Astrocyte of the spinal cord (primary cell): ENCODE results near the gene MRGPRD.

Source experiments
- DNase-seq: peaks from one replicate; pipeline ENCODE4 v3.0.0; 2011; ENCODE audit warnings: low read depth, low spot score
- H3K4me3 ChIP-seq: 2 replicates; pipeline ENCODE4 v1.5.1; 2011; ENCODE audit warnings: low read depth, mild to moderate bottlenecking, low read length, moderate library complexity
- in situ Hi-C: cut with HindIII; loops from 2 replicates; pipeline ENCODE4 v1.10.0; 2017; ENCODE audit warnings: low sequenced_read_pairs
- TF ChIP-seq, protein P1 (sequence below): IDR thresholded peaks from 2 replicates; pipeline ENCODE4 v1.5.1; 2012; ENCODE audit warnings: low read depth, mild to moderate bottlenecking, low read length, inconsistent platforms

The MRGPRD gene

DNA sequence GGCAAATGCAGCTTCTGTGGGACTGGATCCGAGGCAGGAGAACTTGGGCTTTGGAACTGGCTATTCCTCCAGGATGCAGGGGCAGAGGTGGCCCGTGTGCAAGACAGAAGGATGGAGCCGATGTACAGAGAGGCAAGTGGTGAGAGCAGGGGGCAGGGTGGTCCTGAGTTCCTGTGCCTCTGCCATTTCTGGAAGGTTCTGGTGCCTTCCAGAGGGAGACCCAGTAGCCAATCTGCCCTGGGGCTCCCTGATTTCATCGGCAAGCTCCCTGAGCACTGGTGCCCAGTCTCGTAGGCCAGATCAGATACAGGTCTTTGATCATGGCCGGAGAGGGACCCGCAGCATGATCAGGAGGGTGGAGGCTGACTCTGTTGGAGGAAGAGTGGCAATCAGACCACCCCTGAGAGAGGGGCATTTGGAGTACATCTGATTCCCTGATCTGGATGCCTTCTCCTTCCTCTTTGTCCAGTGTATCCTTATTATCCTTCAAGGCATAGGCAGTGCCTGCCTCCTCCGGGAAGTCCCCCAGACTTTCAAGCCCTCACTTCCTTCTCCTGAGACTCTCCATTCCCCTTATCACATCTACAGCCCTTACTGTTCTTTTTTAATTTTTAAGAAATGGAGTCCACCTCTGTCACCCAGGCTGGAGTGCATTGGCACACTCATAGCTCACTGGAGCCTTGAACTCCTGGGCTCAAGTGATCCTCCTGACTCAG, 9.7 kb downstream of the MRGPRD start:
- in situ Hi-C loops: no loop called here
- H3K4me3 ChIP-seq: no peak overlapping the region
- TF ChIP-seq, protein P1, sequence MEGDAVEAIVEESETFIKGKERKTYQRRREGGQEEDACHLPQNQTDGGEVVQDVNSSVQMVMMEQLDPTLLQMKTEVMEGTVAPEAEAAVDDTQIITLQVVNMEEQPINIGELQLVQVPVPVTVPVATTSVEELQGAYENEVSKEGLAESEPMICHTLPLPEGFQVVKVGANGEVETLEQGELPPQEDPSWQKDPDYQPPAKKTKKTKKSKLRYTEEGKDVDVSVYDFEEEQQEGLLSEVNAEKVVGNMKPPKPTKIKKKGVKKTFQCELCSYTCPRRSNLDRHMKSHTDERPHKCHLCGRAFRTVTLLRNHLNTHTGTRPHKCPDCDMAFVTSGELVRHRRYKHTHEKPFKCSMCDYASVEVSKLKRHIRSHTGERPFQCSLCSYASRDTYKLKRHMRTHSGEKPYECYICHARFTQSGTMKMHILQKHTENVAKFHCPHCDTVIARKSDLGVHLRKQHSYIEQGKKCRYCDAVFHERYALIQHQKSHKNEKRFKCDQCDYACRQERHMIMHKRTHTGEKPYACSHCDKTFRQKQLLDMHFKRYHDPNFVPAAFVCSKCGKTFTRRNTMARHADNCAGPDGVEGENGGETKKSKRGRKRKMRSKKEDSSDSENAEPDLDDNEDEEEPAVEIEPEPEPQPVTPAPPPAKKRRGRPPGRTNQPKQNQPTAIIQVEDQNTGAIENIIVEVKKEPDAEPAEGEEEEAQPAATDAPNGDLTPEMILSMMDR: no peak
- no peak for DNase-seq

DNA sequence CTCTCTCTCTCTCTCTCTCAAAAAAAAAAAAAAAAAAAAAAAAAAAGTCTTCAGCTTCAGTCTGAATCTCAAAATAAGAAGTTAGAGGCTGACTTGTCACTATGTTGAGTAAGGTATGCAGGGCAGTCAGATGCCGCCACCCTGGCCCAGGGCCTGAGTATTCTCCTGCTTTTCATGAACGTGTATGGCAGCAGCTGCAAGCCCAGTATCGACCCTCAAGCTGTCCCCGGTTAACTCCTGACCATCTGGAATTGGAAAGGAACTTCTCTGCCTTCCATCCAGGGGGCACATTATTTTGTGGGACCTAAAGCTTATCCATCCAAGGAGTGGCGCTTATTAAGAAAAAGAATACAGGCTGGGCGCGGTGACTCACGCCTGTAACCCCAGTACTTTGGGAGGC, 11.4 kb downstream of the MRGPRD start:
- TF ChIP-seq, protein P1: no peak
- in situ Hi-C loops: no loop called here
- no peak overlapping the region for H3K4me3 ChIP-seq
- DNase-seq: no peak

DNA sequence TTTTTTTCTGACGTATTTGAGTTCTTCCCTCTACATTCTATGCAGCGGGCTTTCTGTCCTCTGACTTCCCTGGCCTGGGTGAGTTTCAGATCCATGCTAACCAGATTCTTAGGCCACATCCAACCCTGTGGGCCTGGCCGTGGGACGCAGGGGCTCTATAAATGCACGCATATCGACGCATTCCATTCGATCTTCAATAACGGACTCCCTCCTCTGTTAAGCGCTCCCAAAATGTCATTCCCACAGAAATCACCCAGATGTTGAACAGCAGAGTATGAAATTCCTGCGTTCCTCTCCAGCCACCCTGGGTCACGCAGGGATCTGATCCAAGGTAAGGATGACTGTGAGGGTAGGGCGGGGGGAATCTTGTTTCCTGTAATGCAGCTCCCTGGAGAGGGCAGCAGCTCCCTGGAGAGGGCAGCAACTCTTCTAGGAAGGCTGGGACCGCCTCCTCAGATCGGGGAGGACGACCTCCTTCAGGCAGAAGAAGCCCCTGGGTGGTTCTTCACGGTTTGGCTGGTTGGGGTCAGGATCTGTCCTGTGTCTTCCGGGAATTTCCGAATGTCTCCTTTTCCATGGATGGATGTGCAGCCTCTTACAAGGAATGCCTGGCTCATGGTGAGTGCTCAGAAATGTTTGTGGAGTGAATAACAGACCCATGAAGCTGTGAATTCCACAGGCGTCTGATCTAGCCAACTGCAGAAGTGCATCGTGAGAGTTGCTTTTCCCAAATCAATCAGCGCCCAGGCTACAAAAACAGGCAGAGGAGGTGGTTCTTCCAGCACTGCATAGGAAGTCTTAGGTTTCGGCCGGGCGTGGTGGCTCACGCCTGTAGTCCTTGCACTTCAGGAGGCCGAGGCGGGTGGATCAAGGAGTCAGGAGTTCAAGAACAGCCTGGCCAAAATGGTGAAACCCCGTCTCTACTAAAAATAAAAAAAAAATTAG, 12.2 kb downstream of the MRGPRD start:
- no peak for DNase-seq
- TF ChIP-seq, protein P1: no peak
- in situ Hi-C loops: no loop called here
- H3K4me3 ChIP-seq: no peak overlapping the region

DNA sequence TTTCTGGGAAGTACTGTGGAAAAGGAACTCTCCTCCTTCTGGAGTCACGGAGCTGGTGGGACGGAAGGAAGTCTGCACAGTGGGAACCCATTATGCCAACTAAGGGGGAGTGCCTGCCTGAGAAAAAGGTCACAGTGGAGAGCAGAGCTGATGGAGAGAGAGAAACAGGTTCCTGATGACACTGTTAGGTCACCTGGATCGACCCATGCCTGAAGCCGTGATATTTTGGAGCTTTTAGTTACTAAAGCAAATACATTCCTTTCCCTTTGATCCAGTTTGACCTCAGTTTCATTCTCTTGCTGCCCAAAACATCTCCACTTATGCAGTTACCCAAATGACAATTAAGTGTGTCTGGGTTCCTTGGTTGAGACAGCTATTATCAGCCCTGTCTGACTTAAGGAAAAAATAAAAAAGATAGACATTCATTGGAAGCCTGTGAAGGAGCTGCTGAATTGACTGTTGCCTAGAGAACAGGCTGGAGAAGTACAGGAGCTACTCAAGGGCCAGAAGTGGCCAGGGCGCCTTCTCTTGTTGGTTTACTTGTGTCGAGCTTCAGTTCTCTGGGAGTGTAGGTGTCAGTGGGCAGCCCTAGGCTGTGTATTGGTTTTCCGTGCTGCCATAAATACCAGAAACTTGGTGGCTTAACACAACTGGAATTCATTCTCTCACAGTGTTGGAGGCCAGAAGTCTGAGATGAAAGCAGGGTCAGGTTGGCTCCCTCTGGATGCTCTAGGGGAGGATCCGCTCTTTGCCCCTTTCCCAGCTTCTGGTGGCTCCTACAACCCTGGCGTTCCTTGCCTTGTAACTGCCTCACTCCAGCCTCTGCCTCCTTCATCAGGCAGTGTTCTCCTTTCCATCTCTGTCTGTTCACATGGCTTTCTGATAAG, 13.6 kb downstream of the MRGPRD start:
- TF ChIP-seq, protein P1: no peak
- DNase-seq: no peak
- H3K4me3 ChIP-seq: no peak overlapping the region
- in situ Hi-C loops: no loop called here

DNA sequence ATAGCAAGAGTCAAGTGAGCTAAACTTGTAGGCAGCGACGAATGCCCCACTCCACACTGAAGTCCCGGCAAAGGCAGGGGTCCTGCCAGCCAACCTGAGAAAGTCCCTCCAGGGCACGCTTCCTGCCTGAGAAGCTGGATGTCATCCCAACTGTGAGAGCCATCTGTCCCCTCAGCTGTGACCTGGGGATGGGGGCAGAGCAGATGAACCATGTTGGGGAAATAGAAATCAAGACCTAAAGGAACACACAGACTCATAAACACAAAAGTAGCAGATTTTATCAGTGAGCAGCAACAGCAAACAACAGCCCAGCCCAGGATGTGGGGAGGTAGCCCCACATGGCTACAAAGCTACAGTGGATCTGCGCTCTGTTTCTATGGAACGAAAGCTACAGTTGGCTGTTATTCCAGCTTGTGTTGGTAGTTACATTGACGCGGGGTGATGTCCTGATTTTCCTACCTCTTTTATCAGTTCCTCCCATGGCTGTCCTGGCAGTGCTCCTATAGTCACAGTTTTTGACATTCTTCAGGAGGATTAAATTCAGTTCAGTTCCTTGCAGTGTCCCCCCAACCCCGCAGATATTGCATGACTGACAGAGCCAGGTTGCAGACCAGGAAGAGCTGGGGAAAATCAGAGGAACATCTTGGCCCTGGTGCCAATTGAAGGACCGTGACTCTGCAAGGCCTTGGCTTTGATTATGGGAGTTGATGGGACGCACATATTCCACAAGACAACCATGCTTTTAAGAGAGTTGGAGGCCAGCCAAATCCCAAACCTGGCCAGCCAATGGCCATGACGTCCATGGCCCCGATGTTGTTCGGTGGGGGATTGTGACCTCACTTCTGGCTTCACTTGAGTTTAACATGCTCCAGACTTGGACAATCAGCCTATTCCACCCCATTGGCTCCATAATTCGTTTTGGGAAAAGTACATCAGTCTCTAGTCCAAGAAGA, 14.6 kb downstream of the MRGPRD start:
- no peak overlapping the region for H3K4me3 ChIP-seq
- no peak for DNase-seq
- in situ Hi-C loops: no loop called here
- TF ChIP-seq, protein P1: no peak
